ENCODE results near the gene CABP1.
A peak's percentile ranks its signal among the peaks of the same experiment; 100 is the strongest.

The CABP1 gene

DNA sequence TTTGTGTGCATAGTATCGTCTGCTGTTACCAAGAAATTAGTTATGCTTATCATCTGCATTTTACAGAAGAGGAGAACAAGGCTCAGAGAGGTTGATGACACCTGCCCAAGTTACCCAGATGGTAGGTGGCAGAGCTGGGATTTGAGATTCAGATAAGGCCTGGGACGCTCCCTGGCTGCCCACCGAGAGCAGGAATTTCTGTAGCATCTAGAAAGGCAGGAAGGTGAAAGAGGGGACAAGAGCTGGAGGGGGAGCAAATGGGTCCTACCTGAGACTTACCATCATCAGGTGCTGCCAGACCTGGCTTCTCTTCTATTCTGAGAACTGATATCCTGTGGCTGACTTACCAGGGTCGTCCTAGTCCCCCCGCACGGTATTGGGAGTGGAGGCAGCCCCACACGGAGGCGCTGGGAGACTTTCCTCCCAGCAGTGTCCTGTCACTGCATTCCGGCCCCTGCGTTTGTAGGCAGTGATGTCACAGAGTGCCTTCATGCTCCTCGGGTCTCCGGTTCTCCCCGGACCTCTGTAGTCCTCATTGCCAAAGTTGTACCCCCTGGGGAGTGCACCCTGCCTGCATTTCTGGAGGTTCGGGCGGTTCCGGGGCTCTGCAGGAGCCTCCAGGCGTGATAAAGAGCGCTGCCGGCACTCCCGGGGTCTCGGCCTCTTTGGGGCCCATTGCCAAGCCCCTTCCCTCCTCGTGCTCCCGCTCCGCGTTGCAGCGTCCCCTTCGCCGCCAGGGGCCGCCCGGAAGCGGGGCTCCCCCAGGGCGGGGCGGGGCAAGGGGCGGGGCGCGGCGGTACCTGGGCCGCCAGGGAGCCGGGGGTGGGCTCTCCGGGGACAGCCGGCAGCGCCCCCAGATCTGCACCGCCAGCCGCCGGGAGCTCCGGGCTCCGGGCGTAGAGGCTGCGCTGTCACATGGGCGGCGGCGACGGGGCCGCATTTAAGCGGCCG lies at the start of gene CABP1:
Gene CABP1 (plus strand): TSS at position 856 of the 951 bp plus-strand sequence. CDS start 60 bp downstream, at position 916.
- TF ChIP-seq, protein P1, sequence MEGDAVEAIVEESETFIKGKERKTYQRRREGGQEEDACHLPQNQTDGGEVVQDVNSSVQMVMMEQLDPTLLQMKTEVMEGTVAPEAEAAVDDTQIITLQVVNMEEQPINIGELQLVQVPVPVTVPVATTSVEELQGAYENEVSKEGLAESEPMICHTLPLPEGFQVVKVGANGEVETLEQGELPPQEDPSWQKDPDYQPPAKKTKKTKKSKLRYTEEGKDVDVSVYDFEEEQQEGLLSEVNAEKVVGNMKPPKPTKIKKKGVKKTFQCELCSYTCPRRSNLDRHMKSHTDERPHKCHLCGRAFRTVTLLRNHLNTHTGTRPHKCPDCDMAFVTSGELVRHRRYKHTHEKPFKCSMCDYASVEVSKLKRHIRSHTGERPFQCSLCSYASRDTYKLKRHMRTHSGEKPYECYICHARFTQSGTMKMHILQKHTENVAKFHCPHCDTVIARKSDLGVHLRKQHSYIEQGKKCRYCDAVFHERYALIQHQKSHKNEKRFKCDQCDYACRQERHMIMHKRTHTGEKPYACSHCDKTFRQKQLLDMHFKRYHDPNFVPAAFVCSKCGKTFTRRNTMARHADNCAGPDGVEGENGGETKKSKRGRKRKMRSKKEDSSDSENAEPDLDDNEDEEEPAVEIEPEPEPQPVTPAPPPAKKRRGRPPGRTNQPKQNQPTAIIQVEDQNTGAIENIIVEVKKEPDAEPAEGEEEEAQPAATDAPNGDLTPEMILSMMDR (IDR thresholded peaks at IDR 0.05; ENCODE audit: low read depth, low read length): no peak
- no peak for DNase-seq (ENCODE audit: low read depth in 2 of 2)
- peak within 1 kb of the TSS in 1 of 2 donors; percentile 28 for H3K4me3 ChIP-seq (replicated peaks in 1 of 2; ENCODE audit: low read depth in 2 of 2, low read length in 2 of 2)

DNA sequence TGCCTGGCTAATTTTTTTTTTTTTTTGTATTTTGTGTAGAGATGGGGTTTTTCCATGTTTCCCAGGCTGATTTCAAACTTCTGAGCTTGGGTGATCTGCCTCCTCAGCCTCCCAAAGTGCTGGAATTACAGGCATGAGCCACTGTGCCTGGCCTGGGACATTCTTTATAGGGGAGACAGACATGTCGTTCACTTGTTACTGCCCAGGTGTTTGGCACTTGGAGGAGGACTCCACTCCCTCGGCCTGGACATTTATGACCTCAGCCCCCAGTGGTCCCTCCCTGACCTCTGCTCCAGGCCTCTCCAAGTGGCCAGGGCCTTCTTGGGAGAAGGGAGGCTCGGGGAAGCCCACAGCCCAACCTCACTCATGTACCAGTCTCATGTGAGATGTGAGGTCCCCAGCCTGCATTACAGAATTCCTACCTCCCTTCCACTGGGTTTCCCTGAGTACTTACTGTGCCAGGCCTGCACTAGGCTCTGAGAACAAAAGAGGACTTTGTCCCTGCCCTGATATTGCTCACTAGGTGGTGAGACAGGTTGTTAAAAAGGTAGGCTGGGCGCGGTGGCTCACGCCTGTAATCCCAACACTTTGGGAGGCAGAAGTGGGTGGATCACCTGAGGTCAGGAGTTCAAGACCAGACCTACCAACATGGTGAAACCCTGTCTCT lies 49.6 kb upstream of the CABP1 start:
- no peak for DNase-seq (ENCODE audit: low read depth in 2 of 2)
- TF ChIP-seq, protein P1 (IDR thresholded peaks at IDR 0.05; ENCODE audit: low read depth, low read length): no peak
- H3K4me3 ChIP-seq (replicated peaks in 1 of 2; ENCODE audit: low read depth in 2 of 2, low read length in 2 of 2): no peak overlapping the region

DNA sequence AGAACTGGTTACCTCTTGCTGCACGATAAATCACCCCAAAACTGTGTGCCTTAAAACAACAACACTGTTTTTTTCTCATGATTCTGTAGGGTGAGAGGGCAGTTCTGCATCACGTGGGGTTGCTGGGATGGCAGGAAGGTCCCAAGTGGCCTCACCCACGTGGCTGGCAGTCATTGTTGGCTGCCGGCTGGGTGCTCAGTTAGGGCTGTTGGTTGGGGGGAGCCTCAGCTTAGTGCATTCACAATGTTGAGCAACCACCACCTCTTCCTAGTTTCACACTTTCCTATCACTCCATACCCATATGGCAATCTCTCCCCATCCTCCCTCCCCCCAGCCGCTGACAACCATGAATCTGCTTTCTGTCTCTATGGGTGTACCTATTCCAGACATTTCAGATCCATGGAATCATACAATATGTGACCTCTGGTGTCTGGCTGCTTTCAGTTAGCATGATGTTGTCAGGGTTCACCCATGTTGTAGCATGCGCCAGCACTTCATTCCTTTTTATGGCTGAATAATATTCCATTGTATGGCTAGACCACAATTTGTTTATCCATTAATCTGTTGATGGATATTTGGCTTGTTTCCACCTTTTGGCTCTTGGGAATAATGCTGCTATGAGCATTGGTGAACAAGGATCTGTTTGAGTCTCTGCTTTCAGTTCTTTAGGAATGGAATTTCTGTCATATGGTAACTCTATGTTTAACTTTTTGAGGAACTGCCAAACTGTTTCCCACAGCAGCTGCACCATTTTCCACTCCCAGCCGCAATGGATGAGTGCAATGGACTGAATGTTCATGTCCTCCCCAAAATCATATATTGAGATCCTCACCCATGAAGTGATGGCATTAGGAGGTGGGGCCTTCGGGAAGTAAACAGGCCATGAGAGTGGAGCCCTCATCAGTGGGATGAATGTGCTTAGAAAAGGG lies 48.0 kb upstream of the CABP1 start:
- no peak overlapping the region for H3K4me3 ChIP-seq (replicated peaks in 1 of 2; ENCODE audit: low read depth in 2 of 2, low read length in 2 of 2)
- TF ChIP-seq, protein P1 (IDR thresholded peaks at IDR 0.05; ENCODE audit: low read depth, low read length): no peak
- DNase-seq (ENCODE audit: low read depth in 2 of 2): no peak

DNA sequence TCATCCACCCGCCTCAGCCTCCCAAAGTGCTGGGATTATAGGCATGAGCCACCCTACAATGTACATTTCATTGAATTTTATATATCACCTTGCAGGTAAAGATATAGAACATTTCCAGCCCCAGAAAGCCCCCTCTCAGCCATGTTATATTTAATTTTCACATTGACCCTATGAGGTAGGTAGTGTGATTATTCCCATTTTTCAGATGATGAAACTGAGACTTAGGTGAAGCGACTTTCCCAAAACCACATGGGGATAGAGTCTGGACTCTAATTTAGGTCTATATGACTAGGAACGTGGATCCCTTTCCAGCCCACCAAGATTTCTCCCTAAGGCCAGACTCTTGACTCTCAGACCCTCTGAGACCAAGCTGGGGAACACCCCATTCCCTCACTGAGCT lies 43.5 kb upstream of the CABP1 start:
- TF ChIP-seq, protein P1 (IDR thresholded peaks at IDR 0.05; ENCODE audit: low read depth, low read length): no peak
- H3K4me3 ChIP-seq (replicated peaks in 1 of 2; ENCODE audit: low read depth in 2 of 2, low read length in 2 of 2): no peak overlapping the region
- DNase-seq (ENCODE audit: low read depth in 2 of 2): no peak

DNA sequence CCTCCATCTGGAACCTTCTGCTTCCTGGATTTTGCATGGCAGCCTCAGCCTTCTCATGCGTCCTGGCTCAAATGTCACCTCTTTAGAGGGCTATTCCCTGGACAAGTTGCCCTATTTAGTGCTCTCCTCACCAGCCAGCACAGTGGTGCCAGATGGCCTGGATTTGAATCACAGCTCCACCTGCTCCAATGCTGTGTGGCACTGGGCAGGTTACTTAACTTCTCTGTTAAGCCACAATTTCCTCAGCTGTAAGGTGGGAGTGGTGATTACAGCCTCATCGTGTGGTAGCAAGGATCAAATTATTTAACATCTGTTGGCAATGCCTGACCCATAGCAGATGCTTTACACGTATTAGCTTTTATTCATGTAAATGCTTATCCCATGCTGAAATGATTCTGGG lies 42.6 kb upstream of the CABP1 start:
- TF ChIP-seq, protein P1 (IDR thresholded peaks at IDR 0.05; ENCODE audit: low read depth, low read length): no peak
- DNase-seq (ENCODE audit: low read depth in 2 of 2): no peak
- no peak overlapping the region for H3K4me3 ChIP-seq (replicated peaks in 1 of 2; ENCODE audit: low read depth in 2 of 2, low read length in 2 of 2)
